ENCODE data around the gene ABHD2.
"Not testable (repeated sequence)": the region's sequence is repeated elsewhere in the genome, so short reads cannot be mapped to it uniquely, and the experiment has no call there.

The ABHD2 gene

DNA sequence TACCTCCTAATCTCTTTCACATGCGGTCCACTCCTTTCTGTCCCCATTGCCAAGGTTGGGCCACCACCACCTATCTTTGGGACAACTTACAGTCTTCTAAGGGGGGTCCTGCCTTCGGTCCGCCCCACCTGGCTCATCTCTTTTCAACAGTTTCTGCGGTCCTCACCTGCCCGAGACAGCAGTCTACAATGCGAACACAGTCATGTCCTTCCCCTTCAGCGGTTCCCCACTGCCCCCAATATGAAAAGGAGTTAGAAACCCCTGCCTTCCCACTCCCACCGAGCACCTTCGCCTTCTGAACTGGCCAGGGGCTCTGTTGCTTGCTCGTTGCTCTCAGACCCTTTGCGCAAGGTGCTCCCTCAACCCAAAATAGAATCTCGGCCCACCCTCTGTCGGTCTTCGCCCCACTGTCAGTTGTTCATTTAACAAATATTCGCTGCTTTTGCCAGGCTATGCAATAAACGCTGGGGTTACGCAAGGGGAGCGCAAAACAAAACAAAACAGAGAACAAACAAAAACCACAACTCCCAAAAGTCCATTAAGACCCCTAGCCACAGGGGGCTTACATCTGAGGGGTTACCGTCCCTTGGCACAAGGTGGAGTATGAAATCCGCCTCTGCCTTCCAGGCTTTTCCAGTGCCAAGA, 154.9 kb downstream of the ABHD2 start:
- no peak for DNase-seq

DNA sequence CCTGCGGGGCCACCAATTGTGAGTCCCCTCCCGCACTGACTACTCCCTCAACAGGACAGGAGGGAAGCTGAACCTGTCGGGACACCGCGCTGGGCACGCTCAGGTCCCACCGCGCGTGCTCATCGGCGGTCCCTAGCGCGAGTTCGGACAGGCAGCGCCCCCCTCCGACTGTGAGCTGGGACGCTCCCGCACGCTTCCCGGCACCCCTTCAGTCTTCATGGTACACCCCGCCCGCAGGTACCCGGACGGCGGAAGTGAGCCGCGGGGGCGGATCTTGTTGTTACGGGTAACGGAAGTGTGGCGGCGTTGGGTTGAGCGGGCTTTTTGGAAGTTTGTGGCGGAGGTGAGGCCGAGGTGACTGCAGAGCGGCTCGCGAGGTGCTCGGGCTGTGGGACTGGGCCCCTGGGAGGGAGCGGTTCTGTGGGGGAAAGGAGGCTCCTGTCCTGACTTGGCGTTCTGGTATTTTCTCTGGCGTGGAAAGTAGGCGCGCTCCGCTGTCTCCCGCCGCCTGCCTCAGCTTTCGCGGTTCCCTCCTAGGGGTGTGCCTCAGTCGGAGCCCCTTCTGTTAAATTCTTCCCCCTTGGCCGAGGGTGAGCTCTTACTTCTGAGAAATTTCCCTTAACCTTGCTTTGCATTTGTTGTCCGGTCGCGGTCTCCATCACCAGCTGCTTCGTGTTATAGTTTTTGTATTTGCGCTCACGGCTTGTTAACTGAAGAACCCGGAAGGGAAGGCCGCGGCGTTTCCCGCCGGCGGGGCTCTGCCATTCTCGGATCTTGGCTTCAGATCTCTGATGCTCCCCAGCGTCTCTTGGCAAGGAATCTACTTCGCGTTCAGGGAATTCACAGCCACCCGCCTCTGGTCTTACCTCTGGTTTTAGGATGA, 155.7 kb downstream of the ABHD2 start, which contains the start of gene FANCI:
Gene FANCI, plus strand, starts transcription at position 289 of the 883 bp plus-strand sequence. CDS start 3,669 bp downstream, outside the sequence.
- peak; percentile 97 for DNase-seq

DNA sequence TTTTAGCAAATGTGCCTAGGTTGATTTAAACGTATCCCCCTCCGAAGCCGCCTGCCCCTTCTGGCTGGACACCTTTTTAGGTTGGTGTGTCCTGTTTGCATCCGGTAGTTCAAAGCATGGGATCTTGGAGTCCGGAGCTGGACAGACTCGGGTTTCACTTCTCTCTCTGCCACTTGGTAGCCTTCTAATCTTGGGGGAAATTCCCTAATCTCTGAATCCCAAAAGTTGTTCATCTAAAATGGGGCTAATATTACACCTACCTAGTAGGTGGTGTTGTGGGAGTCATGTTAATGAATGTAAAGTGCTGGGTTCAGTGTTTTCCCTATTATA, 156.3 kb downstream of the ABHD2 start:
- no peak for DNase-seq

DNA sequence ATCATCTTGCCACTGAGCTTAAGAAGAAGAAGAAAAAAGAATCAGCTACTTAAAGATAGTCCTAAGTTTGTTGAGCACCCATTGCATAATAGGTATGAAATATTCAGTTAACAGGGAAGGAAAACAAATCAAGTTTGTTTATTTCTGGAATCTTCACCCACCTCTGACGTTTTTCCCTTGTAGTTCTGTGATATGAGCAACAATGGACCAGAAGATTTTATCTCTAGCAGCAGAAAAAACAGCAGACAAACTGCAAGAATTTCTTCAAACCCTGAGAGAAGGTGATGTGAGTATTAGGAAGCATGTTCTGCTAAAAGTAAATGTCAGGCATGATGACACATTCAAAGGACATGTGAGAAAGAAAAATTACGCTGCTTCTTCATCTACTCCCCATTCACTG, 159.2 kb downstream of the ABHD2 start:
- no peak for DNase-seq

DNA sequence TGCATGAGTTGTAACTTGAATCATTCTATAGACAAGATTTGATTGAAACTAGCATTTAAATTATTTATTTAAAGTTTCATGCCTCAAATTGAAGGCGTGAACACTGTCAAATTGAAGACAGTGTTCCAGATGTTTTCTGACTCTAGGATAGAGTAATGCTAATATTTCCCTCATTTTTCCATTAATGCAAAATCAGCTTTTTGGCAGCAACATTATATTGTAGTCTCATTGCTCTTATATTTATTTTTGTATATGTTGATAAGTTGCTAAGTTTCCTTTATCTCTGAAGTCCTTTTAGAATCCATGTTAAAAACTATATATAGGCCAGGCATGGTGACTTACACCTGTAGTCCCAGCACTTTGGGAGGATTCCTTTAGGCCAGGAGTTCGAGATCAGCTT, 160.3 kb downstream of the ABHD2 start:
- no peak for DNase-seq

DNA sequence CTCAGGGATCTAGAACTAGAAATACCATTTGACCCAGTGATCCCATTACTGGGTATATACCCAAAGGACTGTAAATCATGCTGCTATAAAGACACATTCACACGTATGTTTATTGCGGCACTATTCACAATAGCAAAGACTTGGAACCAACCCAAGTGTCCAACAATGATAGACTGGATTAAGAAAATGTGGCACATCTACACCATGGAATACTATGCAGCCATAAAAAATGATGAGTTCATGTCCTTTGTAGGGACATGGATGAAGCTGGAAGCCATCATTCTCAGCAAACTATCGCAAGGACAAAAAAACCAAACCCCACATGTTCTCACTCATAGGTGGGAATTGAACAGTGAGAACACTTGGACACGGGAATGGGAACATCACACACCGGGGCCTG, 161.9 kb downstream of the ABHD2 start:
- DNase-seq: not testable (repeated sequence)
